Activated CD4-positive, alpha-beta T cell treated with anti-CD3 and anti-CD28 coated beads for 48 hours (primary cell): ENCODE data around the gene TNFSF9.
"Not testable (repeated sequence)": the region's sequence is repeated elsewhere in the genome, so short reads cannot be mapped to it uniquely, and the experiment has no call there.

Experiments used
- DNase-seq: peaks from one replicate; pipeline ENCODE4 v3.0.0-alpha.2; 2020

TNFSF9 gene

GRCh38 chr19:6532244-6532999 lies 1.6 kb downstream of the TNFSF9 start:
- DNase-seq: peak; percentile 38

- DNase-seq: no peak
Measured at GRCh38 chr19:6533000-6533328, 2.1 kb downstream of the TNFSF9 start.

GRCh38 chr19:6533746-6534418 lies 3.1 kb downstream of the TNFSF9 start:
- no peak for DNase-seq

- no peak for DNase-seq
Measured at GRCh38 chr19:6534451-6535093, 3.7 kb downstream of the TNFSF9 start.

GRCh38 chr19:6535558-6536137 lies 4.8 kb downstream of the TNFSF9 start:
- no peak for DNase-seq

GRCh38 chr19:6539514-6539913 lies 8.7 kb downstream of the TNFSF9 start:
- DNase-seq: no peak

GRCh38 chr19:6540918-6541689 lies 10.3 kb downstream of the TNFSF9 start:
- no peak for DNase-seq

- no peak for DNase-seq
Measured at GRCh38 chr19:6543866-6544347, 13.1 kb downstream of the TNFSF9 start.

GRCh38 chr19:6550679-6551078 lies 19.9 kb downstream of the TNFSF9 start:
- not testable (repeated sequence) for DNase-seq

GRCh38 chr19:6551091-6551490 lies 20.3 kb downstream of the TNFSF9 start:
- DNase-seq: no peak

- DNase-seq: peak; percentile 77
Measured at GRCh38 chr19:6551607-6552450, 21.0 kb downstream of the TNFSF9 start.

GRCh38 chr19:6556043-6556449 lies 25.2 kb downstream of the TNFSF9 start:
- no peak for DNase-seq

GRCh38 chr19:6556480-6557195 lies 25.8 kb downstream of the TNFSF9 start:
- no peak for DNase-seq

- not testable (repeated sequence) for DNase-seq
Measured at GRCh38 chr19:6562437-6562836, 31.6 kb downstream of the TNFSF9 start.

GRCh38 chr19:6564393-6564792 lies 33.6 kb downstream of the TNFSF9 start:
- DNase-seq: no peak

- DNase-seq: not testable (repeated sequence)
Measured at GRCh38 chr19:6566727-6567126, 35.9 kb downstream of the TNFSF9 start.

- no peak for DNase-seq
Measured at GRCh38 chr19:6568010-6568526, 37.2 kb downstream of the TNFSF9 start.

- no peak for DNase-seq
Measured at GRCh38 chr19:6568816-6569215, 38.0 kb downstream of the TNFSF9 start.

- DNase-seq: no peak
Measured at GRCh38 chr19:6570764-6571163, 39.9 kb downstream of the TNFSF9 start.

- DNase-seq: no peak
Measured at GRCh38 chr19:6571167-6571566, 40.3 kb downstream of the TNFSF9 start.

GRCh38 chr19:6572217-6572616 lies 41.4 kb downstream of the TNFSF9 start:
- DNase-seq: no peak
